HG03159 (cell line): ENCODE data around the gene DGKD.
"Not testable (repeated sequence)": the region's sequence is repeated elsewhere in the genome, so short reads cannot be mapped to it uniquely, and the experiment has no call there.

Experiments used
- ATAC-seq: cut with Tn5 transposase; IDR thresholded peaks from one replicate; pipeline ENCODE4 v1.9.1; 2021; ENCODE audit warnings: mild to moderate bottlenecking, moderate library complexity; ENCODE audit not compliant: unreplicated experiment

The DGKD gene

DNA sequence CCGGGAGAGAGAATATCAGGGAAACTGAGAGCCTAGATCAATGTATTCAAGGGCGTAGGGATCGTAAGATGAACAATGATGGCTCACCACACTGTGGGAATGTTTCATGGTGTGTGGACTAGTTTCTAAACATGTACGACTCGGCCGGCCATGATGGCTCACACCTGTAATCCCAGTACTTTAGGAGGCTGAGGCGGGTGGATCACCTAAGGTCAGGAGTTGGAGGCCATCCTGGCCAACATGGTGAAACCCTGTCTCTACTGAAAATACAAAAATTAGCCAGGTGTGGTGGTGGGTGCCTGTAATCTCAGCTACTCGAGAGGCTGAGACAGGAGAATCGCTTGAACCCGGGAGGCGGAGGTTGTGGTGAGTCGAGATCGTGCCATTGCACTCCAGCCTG is 18.2 kb upstream of the DGKD start:
- ATAC-seq, result not testable (repeated sequence)

- no peak for ATAC-seq
Observed at GRCh38 chr2:233336541-233336940, 17.8 kb upstream of the DGKD start.

GRCh38 chr2:233338046-233338445 is 16.2 kb upstream of the DGKD start:
- no peak for ATAC-seq

- no peak for ATAC-seq
Observed at GRCh38 chr2:233338812-233339368, 15.4 kb upstream of the DGKD start.

DNA sequence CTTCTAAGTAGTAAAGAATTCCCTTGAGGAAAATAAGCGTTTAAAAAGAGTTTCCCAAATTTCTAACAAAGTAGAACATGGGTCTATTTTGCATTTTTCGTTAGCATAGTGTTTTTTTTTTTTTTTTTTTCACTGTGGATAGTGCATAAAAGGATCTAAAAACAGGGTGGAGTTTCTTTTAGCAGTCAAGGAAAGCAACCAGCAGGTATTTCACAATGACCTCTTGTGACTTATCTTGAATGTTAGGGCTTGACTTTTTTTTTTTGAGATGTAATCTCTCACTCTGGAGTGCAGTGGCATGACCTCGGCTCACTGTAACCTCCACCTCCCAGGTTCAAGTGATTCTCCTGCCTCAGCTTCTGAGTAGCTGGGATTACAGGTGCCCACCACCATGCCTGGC is 14.9 kb upstream of the DGKD start:
- ATAC-seq, result no peak

GRCh38 chr2:233341296-233341695 is 13.0 kb upstream of the DGKD start:
- ATAC-seq, result no peak

GRCh38 chr2:233342301-233342700 is 12.0 kb upstream of the DGKD start:
- no peak for ATAC-seq

- ATAC-seq, result no peak
Observed at GRCh38 chr2:233343171-233343705, 11.1 kb upstream of the DGKD start.

GRCh38 chr2:233346376-233346775 is 7.9 kb upstream of the DGKD start:
- ATAC-seq, result no peak

DNA sequence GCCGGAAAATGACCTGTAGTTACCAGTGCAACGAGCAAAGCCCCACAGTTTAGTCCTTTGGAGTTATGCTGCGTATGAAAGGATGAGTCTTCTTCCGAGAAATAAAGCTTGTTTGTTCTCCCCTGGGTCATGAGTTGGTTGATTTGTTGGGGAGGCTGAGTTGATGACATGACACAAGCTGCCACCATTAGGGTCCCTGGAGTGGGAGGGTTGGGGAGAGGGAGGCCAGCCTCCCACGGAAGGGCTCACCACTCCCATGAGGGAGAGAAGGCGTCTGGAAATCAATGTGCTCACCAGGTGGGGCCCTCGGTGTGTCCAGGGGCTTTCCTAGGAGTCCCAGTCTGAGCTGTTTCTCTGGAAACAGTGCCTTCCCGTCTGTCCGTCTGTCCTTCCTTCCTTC is 7.4 kb upstream of the DGKD start:
- ATAC-seq, result no peak

DNA sequence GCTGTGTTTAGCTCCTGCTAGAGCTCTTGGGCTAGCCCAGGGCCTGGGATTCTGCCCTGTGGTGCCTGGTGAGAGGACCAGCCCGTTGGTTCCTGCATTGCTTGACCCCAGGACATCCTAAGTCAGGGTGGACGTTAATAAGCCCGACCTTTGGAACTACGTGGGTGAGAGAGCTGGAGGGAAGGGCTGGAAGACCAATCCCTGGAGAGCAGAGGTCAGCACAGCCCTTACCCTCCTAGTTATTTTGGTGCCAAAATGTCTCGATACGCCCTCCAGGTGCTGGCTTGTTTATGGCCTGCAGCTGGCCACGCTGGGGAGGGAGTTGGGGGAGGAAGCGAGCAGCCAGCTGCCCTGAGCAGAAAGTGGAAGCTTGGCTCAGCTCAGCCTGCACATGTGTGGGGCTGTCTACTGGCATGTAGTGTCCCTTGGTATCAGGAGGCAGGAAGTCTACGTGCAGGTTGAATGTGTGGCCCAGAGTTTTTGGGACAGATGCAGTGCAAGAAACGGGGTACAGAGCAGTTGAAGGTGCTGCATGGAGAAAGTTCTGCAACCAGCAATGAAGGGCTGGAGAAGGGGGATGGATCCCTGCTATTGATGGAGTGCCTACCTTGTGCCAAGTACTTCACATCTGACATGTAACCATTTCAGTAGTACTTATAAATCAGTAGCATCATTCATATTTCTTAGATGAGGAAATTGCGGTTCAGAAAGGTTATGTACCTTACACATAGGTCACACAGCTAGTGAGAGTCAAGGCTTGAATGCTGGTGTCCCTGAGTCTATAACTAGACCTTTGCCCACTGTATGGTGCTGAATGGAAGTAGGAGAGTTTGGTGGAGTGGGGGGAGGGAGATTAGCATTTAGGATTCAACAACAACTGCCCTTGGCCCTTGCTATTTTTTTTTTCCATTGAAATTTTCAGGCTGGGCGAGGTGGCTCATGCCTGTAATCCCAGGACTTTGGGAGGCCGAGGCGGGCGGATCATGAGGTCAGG is 5.0 kb upstream of the DGKD start:
- no peak for ATAC-seq

- ATAC-seq, result no peak
Observed at GRCh38 chr2:233350708-233351107, 3.6 kb upstream of the DGKD start.

- ATAC-seq, result no peak
Observed at GRCh38 chr2:233351423-233351822, 2.9 kb upstream of the DGKD start.

GRCh38 chr2:233352141-233352842 is 2.0 kb upstream of the DGKD start:
- ATAC-seq, result no peak

DNA sequence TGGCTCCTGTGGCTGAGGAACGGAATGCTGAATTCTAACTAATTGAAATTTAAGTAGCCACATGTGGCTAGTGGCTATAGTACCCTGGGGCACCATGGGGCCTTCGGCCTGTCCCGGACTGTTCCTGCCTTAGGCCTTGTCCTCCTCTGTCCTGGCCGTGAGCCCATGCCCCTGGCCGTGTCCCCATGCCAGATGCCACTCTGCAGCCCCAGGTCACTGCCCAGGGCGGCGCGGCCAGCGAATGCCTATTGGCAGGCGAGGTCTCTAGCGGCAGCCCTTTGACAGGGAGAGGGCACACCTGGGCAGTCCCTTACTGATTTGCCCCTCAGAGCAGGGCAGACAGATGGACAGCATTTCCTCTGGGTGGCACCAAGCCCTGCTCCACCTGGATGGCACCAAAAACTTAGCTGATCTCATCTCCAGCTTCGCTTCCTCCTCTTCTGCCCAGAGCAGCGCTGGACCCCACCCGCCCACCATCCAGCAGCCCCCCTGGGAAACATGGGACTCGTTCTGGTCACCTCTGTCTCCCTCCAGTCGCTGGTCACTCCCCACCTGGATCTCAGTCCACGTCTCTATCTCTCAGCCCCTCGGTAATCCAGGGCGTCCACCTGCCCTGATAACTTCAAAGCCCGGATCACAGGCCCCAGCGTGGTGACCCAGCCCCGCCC is 1.1 kb upstream of the DGKD start:
- peak; percentile 9 for ATAC-seq

DNA sequence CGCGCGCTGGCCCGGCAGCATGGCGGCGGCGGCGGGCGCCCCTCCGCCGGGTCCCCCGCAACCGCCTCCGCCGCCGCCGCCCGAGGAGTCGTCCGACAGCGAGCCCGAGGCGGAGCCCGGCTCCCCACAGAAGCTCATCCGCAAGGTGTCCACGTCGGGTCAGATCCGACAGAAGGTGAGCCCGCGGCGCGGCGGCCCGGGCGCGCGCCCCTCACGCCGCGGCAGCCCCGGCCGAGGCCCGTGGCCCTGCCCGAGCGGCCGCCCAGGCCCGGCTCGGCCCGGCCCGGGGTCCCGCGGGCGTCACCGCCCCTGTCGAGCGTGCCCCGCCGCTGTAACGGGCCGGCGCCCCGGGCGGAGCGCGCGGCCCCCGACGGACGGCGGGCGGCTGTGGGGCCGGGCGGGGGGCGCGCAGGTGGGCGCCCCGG is 218 bp downstream of the DGKD start:
- no peak for ATAC-seq

GRCh38 chr2:233354971-233355574 is 779 bp downstream of the DGKD start:
- no peak for ATAC-seq

DNA sequence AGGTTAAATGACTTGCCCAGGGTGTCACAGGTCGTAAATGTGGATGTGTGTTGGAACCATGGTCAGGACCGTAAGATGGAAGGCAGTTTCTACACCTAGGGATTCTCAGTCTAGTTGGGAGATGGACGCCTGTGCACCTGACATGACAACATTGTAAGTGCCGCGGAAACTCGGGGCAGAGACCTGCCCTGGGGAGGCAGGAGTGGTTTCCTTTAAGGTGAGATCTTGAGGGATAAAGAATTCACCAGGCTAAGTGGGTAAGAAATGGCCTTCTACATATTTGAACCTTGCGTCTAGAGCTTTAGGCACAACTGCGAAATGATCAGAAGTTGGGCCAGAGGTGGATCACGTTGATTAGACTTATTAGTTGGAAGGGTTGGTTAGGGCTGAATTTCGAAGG is 1.6 kb downstream of the DGKD start:
- ATAC-seq, result no peak

DNA sequence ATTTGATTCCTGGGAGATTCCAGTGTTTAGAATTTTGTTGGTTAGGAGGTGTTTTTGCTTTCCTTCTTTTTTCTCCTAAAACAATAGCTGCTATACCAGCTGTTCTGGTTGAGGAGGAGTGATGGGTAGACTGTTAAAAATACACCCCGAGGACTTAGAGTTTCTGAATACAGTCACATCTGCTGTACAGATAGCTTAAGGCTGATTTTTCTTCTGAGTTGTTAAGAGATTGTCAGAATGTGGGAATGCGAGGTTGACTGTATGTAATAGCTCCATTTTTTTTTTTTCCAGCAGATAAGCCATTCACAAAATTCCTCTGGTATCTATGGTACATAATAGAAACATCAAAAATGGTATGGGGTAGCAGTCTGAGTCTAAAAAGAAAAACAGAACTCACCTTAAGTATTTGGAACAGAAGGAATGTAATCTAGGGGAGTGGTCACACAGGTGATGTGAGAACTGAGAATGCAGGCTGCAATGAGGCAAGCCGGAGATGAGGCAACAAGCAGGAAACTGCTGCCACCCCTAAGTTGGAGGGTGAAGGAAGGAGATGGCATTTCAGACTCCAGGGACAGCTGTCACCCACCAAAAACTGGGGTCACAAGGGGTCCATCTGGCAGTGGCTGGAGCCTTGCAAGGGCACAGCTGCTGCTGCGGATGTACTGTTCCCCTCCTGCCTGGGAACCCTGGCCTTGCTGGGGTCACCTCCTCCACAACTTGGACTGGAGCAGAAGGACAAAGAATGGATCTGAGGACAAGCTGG is 2.4 kb downstream of the DGKD start:
- ATAC-seq, result no peak

DNA sequence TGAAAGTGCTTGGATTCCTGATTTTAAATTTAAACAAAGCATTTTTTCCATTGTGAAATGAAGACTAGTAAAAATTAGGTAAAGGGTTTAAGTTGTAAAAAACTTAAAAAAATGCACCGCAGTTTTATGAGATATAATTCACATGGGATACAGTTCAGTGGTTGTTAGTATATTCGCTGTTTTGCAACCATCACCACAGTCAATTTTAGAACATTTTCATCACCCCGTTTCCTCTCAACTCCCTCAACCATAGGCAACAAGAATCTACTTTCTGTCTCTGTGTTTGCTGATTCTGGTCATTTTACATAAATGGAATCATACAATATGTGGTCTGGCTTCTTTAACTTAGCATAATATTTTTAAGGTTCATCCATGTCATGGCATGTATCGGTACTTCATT is 4.0 kb downstream of the DGKD start:
- ATAC-seq, result no peak
